Fibroblast of the conjunctiva (primary cell): ENCODE measurements around the gene SKA3.
"Not testable (repeated sequence)": the region's sequence is repeated elsewhere in the genome, so short reads cannot be mapped to it uniquely, and the experiment has no call there.

ENCODE experiments used
- DNase-seq: peaks from one replicate; pipeline ENCODE4 v3.0.0-alpha.2; 2010; ENCODE audit warnings: low read depth

Gene SKA3

GRCh38 chr13:21165606-21166005, 10.7 kb downstream of the SKA3 start:
- DNase-seq, result not testable (repeated sequence)

GRCh38 chr13:21164631-21165030, 11.7 kb downstream of the SKA3 start:
- DNase-seq, result no peak

- DNase-seq, result no peak
Measured at GRCh38 chr13:21152251-21152899, 24.0 kb downstream of the SKA3 start.

GRCh38 chr13:21150013-21150412, 26.3 kb downstream of the SKA3 start:
- DNase-seq, result no peak

- no peak for DNase-seq
Measured at GRCh38 chr13:21149568-21149967, 26.8 kb downstream of the SKA3 start.

- no peak for DNase-seq
Measured at GRCh38 chr13:21148557-21149258, 27.6 kb downstream of the SKA3 start.

- DNase-seq, result no peak
Measured at GRCh38 chr13:21147827-21148226, 28.5 kb downstream of the SKA3 start.

- DNase-seq, result no peak
Measured at GRCh38 chr13:21142766-21143165, 33.6 kb downstream of the SKA3 start.

- no peak for DNase-seq
Measured at GRCh38 chr13:21139374-21139773, 37.0 kb downstream of the SKA3 start.

GRCh38 chr13:21138561-21138960, 37.8 kb downstream of the SKA3 start:
- no peak for DNase-seq

- DNase-seq, result no peak
Measured at GRCh38 chr13:21137696-21138095, 38.7 kb downstream of the SKA3 start.

GRCh38 chr13:21135833-21136232, 40.5 kb downstream of the SKA3 start:
- not testable (repeated sequence) for DNase-seq

GRCh38 chr13:21134475-21134874, 41.9 kb downstream of the SKA3 start:
- DNase-seq, result no peak

GRCh38 chr13:21133077-21133476, 43.3 kb downstream of the SKA3 start:
- no peak for DNase-seq

- no peak for DNase-seq
Measured at GRCh38 chr13:21130116-21130515, 46.2 kb downstream of the SKA3 start.

- no peak for DNase-seq
Measured at GRCh38 chr13:21124852-21125251, 51.5 kb downstream of the SKA3 start.

- no peak for DNase-seq
Measured at GRCh38 chr13:21123956-21124355, 52.4 kb downstream of the SKA3 start.

GRCh38 chr13:21121616-21122015, 54.7 kb downstream of the SKA3 start:
- DNase-seq, result no peak

- DNase-seq, result no peak
Measured at GRCh38 chr13:21120191-21120590, 56.2 kb downstream of the SKA3 start.

GRCh38 chr13:21119526-21119925, 56.8 kb downstream of the SKA3 start:
- DNase-seq, result no peak

- DNase-seq, result no peak
Measured at GRCh38 chr13:21118180-21118579, 58.2 kb downstream of the SKA3 start.

- DNase-seq, result no peak
Measured at GRCh38 chr13:21117104-21117809, 59.1 kb downstream of the SKA3 start.

GRCh38 chr13:21116141-21116540, 60.2 kb downstream of the SKA3 start:
- no peak for DNase-seq
